ENCODE results near the gene RPS8. TPM values are rescaled to one million over a fixed set of nuclear protein-coding genes. Genes with fewer than 3 reads are reported as not detected.

The RPS8 gene
- total RNA-seq, 4 donors from 2014 or later: 505 to 1,630 (median 1,282) TPM

GRCh38 chr1:44787506-44787905 lies 12.2 kb downstream of the RPS8 start:
- TF ChIP-seq POLR2A (IDR thresholded peaks at IDR 0.05) (no peak), EP300 (IDR thresholded peaks at IDR 0.05; ENCODE audit: low read depth) (no peak), CTCF (IDR thresholded peaks at IDR 0.05) (no peak), POLR2AphosphoS5 (IDR thresholded peaks at IDR 0.05) (no peak)
- 96% methylated on average over 10 of the region's 10 CpGs; no CpG with 5 or more reads in 1 of the 2 donors for WGBS, 2 donors (ENCODE audit: low coverage in 1 of 2)
- DNase-seq: no peak

GRCh38 chr1:44788120-44788860 lies 12.9 kb downstream of the RPS8 start, which contains the start of gene BEST4:
BEST4 (minus strand) TSS chr1:44788170; CDS start chr1:44787705, 465 bp downstream.
- Histone ChIP-seq H3K9me3 (no peaks in the 10 kb centered on the region), H3K4me3 (no peak within 1 kb of the TSS), H3K27ac (no peak within 1 kb of the TSS), H3K27me3 (no peaks in the 10 kb centered on the region), H3K4me1 (peaks cover 11 to 40% (median 22%) of the 10 kb centered on the region in 4 donors), H3K36me3 (no peaks in the 10 kb centered on the region)
- intact Hi-C loops (cut with DNase I; ENCODE audit: low total_unique reads): loop anchor here (1.0 to 10.0 kb wide), 2 partner anchors 28 to 47 kb away; no protein-coding TSS in a partner anchor
- in situ Hi-C loops (cut with MboI; ENCODE audit: low pct_ligation_motif_present in 1 of 4, low pct_unique_long_range_greater_than_20kb in 1 of 4, low sequenced_read_pairs in 3 of 4): loop anchor here in 2 of 4 donors (25.0 kb wide), 2 partner anchors 224 to 524 kb away; partner anchors contain the start of genes HECTD3 (in 1 of the 2) and UROD (in 1 of the 2)
- WGBS, 2 donors (ENCODE audit: low coverage in 1 of 2): 86% methylated on average over 8 of the region's 9 CpGs; no CpG with 5 or more reads in 1 of the 2 donors
- DNase-seq: no peak
- TF ChIP-seq POLR2AphosphoS5 (IDR thresholded peaks at IDR 0.05) (no peak), POLR2A (IDR thresholded peaks at IDR 0.05) (no peak), EP300 (IDR thresholded peaks at IDR 0.05; ENCODE audit: low read depth) (no peak), CTCF (IDR thresholded peaks at IDR 0.05) (no peak)

More at GRCh38 chr1:44787506-44787905, 12.2 kb downstream of the RPS8 start:
- intact Hi-C loops (cut with DNase I; ENCODE audit: low total_unique reads): loop anchor here (10.0 kb wide), 1 partner anchor 47 kb away; no protein-coding TSS in a partner anchor
- H3K27ac ChIP-seq: no peak overlapping the region
- in situ Hi-C loops (cut with MboI; ENCODE audit: low pct_ligation_motif_present in 1 of 4, low pct_unique_long_range_greater_than_20kb in 1 of 4, low sequenced_read_pairs in 3 of 4): loop anchor here in 2 of 4 donors (25.0 kb wide), 2 partner anchors 225 to 525 kb away; partner anchors contain the start of genes HECTD3 (in 1 of the 2) and UROD (in 1 of the 2)
- H3K36me3 ChIP-seq: no peaks in the 10 kb centered on the region
- peaks cover 11 to 41% (median 22%) of the 10 kb centered on the region in 4 donors for H3K4me1 ChIP-seq
- H3K4me3 ChIP-seq: no peak overlapping the region
- no peaks in the 10 kb centered on the region for H3K27me3 ChIP-seq
- no peaks in the 10 kb centered on the region for H3K9me3 ChIP-seq

GRCh38 chr1:44790968-44791801 lies 15.8 kb downstream of the RPS8 start:
- no peak overlapping the region for H3K4me3 ChIP-seq
- intact Hi-C loops (cut with DNase I; ENCODE audit: low total_unique reads): no loop called here
- no peaks in the 10 kb centered on the region for H3K9me3 ChIP-seq
- 66% methylated on average over 7 of the region's 7 CpGs; no CpG with 5 or more reads in 1 of the 2 donors for WGBS, 2 donors (ENCODE audit: low coverage in 1 of 2)
- DNase-seq: peak; percentile 27
- peak overlapping the region in 2 of 4 donors; percentile 12 to 22 for H3K27ac ChIP-seq
- peaks cover 0 to 17% (median 4%) of the 10 kb centered on the region in 4 donors for H3K4me1 ChIP-seq
- TF ChIP-seq POLR2A (IDR thresholded peaks at IDR 0.05) (no peak), CTCF (IDR thresholded peaks at IDR 0.05) (no peak), POLR2AphosphoS5 (IDR thresholded peaks at IDR 0.05) (no peak), EP300 (IDR thresholded peaks at IDR 0.05; ENCODE audit: low read depth) (no peak)
- in situ Hi-C loops (cut with MboI; ENCODE audit: low pct_ligation_motif_present in 1 of 4, low pct_unique_long_range_greater_than_20kb in 1 of 4, low sequenced_read_pairs in 3 of 4): loop anchor here in 2 of 4 donors (25.0 kb wide), 2 partner anchors 221 to 521 kb away; partner anchors contain the start of genes HECTD3 (in 1 of the 2) and UROD (in 1 of the 2)
- H3K27me3 ChIP-seq: no peaks in the 10 kb centered on the region
- no peaks in the 10 kb centered on the region for H3K36me3 ChIP-seq
